GM23338 (cell line): ENCODE results near the gene RPS17. TPM values are rescaled to one million over a fixed set of nuclear protein-coding genes. Genes with fewer than 3 reads are reported as not detected.

ENCODE experiments used
- ATAC-seq: fragments of 200-7000 bp; cut with Tn5 transposase; 3 replicates; pipeline ENCODE4 v1.9.1; 2020
- DNase-seq: peaks from one replicate; pipeline ENCODE4 v3.0.0-alpha.2; 2015; ENCODE audit warnings: low spot score
- H2AFZ ChIP-seq: fragments of 200-600 bp; sonication (generic); 2 replicates; pipeline ENCODE4 v1.8.0; 2016; ENCODE audit warnings: antibody characterized with exemption, mild to moderate bottlenecking, moderate library complexity
- H3F3A ChIP-seq: fragments of 200-600 bp; sonication (generic); replicated peaks from 2 replicates; pipeline ENCODE4 v1.8.0; 2017; ENCODE audit warnings: antibody characterized with exemption, mixed run types, low read depth
- H3K27ac ChIP-seq: fragments of 200-600 bp; sonication (generic); 2 replicates; pipeline ENCODE4 v1.6.1; 2016; ENCODE audit warnings: low read depth
- H3K27me3 ChIP-seq: fragments of 200-600 bp; sonication (generic); 2 replicates; pipeline ENCODE4 v1.8.0; 2016; ENCODE audit warnings: mild to moderate bottlenecking, mixed run types, moderate library complexity; ENCODE audit not compliant: insufficient read depth
- H3K36me3 ChIP-seq: fragments of 200-600 bp; sonication (generic); 2 replicates; pipeline ENCODE4 v1.8.0; 2016; ENCODE audit warnings: mild to moderate bottlenecking; ENCODE audit not compliant: insufficient read depth
- H3K4me1 ChIP-seq: fragments of 200-600 bp; sonication (generic); 2 replicates; pipeline ENCODE4 v1.8.0; 2016; ENCODE audit warnings: mild to moderate bottlenecking, moderate library complexity; ENCODE audit not compliant: insufficient read depth
- H3K4me2 ChIP-seq: fragments of 200-600 bp; sonication (generic); 2 replicates; pipeline ENCODE4 v1.7.1; 2017; ENCODE audit warnings: mixed run types
- H3K4me3 ChIP-seq: fragments of 200-600 bp; sonication (generic); 2 replicates; pipeline ENCODE4 v1.6.1; 2016; ENCODE audit warnings: mixed run types
- H3K79me2 ChIP-seq: fragments of 200-600 bp; sonication (generic); replicated peaks from 2 replicates; pipeline ENCODE4 v1.8.0; 2017; ENCODE audit warnings: mild to moderate bottlenecking; ENCODE audit not compliant: insufficient read depth
- H3K9me2 ChIP-seq: fragments of 200-600 bp; sonication (generic); 2 replicates; pipeline ENCODE4 v1.8.0; 2017; ENCODE audit not compliant: insufficient read depth
- H4K20me1 ChIP-seq: fragments of 200-600 bp; sonication (generic); replicated peaks from 2 replicates; pipeline ENCODE4 v1.8.0; 2017; ENCODE audit warnings: mild to moderate bottlenecking; ENCODE audit not compliant: insufficient read depth
- H3K27ac Mint-ChIP-seq: 2 replicates; pipeline ENCODE4 v1.8.0; 2020; ENCODE audit warnings: inconsistent platforms, mild to moderate bottlenecking, moderate library complexity, mixed read lengths
- H3K27me3 Mint-ChIP-seq: 3 replicates; pipeline ENCODE4 v1.8.0; 2022; ENCODE audit warnings: low read depth, mild to moderate bottlenecking, moderate library complexity, mixed read lengths, inconsistent platforms; ENCODE audit not compliant: insufficient read depth, poor library complexity
- H3K36me3 Mint-ChIP-seq: 3 replicates; pipeline ENCODE4 v1.8.0; 2021; ENCODE audit warnings: low read depth, mild to moderate bottlenecking, inconsistent platforms, moderate library complexity, mixed read lengths
- H3K4me1 Mint-ChIP-seq: 3 replicates; pipeline ENCODE4 v1.8.0; 2020; ENCODE audit warnings: mild to moderate bottlenecking, inconsistent platforms, mixed read lengths
- H3K4me3 Mint-ChIP-seq: 3 replicates; pipeline ENCODE4 v1.8.0; 2021; ENCODE audit warnings: moderate library complexity, mild to moderate bottlenecking, inconsistent platforms, mixed read lengths
- H3K9me3 Mint-ChIP-seq: 3 replicates; pipeline ENCODE4 v1.8.0; 2020; ENCODE audit warnings: moderate library complexity, mild to moderate bottlenecking, inconsistent platforms, mixed read lengths
- ZNF114 ChIP-seq: fragments of 250-450 bp; sonication (Bioruptor Pico); IDR thresholded peaks from 2 replicates; pipeline ENCODE4 v1.5.0; 2020; ENCODE audit warnings: mild to moderate bottlenecking, moderate library complexity
- ZNF331 ChIP-seq: fragments of 250-450 bp; sonication (Bioruptor Pico); IDR thresholded peaks from 2 replicates; pipeline ENCODE4 v1.5.0; 2020; ENCODE audit warnings: low read depth, mild to moderate bottlenecking, moderate library complexity
- polyA plus RNA-seq: library from polyadenylated mRNA; unstranded; fragments of >200 nt; fragmentation: Nextera tagmentation; extraction: Ambion mirVana; gene quantifications from 2 replicates; pipeline ENCODE4 v1.2.1, GENCODE V29; 2016
- total RNA-seq: library from RNA; depleted of rRNA; stranded (reverse); fragments of >200 nt; shearing (Covaris generic); gene quantifications from 2 replicates; pipeline ENCODE4 v1.2.3, GENCODE V29; 2014
- TF ChIP-seq, protein P1 (sequence below): fragments of 250-450 bp; sonication (Bioruptor Pico); IDR thresholded peaks from 2 replicates; pipeline ENCODE4 v1.5.0; 2020; ENCODE audit warnings: mild to moderate bottlenecking, moderate library complexity
- TF ChIP-seq, protein P2 (sequence below): IDR thresholded peaks from 2 replicates; pipeline ENCODE4 v1.6.1; 2016; ENCODE audit warnings: antibody characterized with exemption

RPS17 gene
- total and polyA plus RNA-seq, 2 experiments from 2014 or later = 1,741 to 1,928 TPM

DNA sequence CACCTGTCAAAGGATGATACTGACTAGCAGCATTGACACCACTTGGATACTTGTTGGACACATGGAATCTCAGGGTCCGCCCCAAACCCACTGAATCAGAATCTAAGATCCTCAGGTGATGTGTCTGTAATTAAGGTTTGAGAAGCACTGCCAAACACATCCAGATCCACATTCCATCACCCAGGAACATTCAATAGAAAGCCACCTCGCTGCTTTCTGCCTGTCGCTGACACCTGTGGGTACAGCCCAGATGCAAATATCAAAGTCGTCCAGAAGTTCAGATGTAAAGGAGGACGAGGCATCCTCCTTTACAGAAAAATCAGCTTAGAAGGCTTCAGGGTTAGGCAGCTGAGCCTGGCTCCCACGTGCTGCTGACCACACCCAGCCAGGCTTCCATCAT lies 5.2 kb upstream of the RPS17 start:
- TF ChIP-seq, protein P1, sequence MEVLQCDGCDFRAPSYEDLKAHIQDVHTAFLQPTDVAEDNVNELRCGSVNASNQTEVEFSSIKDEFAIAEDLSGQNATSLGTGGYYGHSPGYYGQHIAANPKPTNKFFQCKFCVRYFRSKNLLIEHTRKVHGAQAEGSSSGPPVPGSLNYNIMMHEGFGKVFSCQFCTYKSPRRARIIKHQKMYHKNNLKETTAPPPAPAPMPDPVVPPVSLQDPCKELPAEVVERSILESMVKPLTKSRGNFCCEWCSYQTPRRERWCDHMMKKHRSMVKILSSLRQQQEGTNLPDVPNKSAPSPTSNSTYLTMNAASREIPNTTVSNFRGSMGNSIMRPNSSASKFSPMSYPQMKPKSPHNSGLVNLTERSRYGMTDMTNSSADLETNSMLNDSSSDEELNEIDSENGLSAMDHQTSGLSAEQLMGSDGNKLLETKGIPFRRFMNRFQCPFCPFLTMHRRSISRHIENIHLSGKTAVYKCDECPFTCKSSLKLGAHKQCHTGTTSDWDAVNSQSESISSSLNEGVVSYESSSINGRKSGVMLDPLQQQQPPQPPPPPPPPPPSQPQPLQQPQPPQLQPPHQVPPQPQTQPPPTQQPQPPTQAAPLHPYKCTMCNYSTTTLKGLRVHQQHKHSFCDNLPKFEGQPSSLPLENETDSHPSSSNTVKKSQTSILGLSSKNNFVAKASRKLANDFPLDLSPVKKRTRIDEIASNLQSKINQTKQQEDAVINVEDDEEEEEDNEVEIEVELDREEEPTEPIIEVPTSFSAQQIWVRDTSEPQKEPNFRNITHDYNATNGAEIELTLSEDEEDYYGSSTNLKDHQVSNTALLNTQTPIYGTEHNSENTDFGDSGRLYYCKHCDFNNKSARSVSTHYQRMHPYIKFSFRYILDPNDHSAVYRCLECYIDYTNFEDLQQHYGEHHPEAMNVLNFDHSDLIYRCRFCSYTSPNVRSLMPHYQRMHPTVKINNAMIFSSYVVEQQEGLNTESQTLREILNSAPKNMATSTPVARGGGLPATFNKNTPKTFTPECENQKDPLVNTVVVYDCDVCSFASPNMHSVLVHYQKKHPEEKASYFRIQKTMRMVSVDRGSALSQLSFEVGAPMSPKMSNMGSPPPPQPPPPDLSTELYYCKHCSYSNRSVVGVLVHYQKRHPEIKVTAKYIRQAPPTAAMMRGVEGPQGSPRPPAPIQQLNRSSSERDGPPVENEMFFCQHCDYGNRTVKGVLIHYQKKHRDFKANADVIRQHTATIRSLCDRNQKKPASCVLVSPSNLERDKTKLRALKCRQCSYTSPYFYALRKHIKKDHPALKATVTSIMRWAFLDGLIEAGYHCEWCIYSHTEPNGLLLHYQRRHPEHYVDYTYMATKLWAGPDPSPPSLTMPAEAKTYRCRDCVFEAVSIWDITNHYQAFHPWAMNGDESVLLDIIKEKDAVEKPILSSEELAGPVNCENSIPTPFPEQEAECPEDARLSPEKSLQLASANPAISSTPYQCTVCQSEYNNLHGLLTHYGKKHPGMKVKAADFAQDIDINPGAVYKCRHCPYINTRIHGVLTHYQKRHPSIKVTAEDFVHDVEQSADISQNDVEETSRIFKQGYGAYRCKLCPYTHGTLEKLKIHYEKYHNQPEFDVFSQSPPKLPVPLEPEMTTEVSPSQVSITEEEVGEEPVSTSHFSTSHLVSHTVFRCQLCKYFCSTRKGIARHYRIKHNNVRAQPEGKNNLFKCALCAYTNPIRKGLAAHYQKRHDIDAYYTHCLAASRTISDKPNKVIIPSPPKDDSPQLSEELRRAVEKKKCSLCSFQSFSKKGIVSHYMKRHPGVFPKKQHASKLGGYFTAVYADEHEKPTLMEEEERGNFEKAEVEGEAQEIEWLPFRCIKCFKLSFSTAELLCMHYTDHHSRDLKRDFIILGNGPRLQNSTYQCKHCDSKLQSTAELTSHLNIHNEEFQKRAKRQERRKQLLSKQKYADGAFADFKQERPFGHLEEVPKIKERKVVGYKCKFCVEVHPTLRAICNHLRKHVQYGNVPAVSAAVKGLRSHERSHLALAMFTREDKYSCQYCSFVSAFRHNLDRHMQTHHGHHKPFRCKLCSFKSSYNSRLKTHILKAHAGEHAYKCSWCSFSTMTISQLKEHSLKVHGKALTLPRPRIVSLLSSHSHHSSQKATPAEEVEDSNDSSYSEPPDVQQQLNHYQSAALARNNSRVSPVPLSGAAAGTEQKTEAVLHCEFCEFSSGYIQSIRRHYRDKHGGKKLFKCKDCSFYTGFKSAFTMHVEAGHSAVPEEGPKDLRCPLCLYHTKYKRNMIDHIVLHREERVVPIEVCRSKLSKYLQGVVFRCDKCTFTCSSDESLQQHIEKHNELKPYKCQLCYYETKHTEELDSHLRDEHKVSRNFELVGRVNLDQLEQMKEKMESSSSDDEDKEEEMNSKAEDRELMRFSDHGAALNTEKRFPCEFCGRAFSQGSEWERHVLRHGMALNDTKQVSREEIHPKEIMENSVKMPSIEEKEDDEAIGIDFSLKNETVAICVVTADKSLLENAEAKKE (CRISPR knock-in tag) = no peak
- TF ChIP-seq, protein P2, sequence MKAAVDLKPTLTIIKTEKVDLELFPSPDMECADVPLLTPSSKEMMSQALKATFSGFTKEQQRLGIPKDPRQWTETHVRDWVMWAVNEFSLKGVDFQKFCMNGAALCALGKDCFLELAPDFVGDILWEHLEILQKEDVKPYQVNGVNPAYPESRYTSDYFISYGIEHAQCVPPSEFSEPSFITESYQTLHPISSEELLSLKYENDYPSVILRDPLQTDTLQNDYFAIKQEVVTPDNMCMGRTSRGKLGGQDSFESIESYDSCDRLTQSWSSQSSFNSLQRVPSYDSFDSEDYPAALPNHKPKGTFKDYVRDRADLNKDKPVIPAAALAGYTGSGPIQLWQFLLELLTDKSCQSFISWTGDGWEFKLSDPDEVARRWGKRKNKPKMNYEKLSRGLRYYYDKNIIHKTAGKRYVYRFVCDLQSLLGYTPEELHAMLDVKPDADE = no peak
- Histone ChIP-seq H3K79me2 (no peaks in the 10 kb centered on the region), H3F3A (0 out of 2 replicates have a peak, but pooled peaks cover 6% of the 10 kb centered on the region), H3K36me3 (no peaks in the 10 kb centered on the region), H3K27ac (no peak overlapping the region), H3K4me2 (no peak overlapping the region), H3K27me3 (no peaks in the 10 kb centered on the region), H3K9me2 (no peaks in the 10 kb centered on the region; the same call in 1 of the 2 replicates), H2AFZ (no peak overlapping the region), H3K4me3 (no peak overlapping the region), H4K20me1 (no peaks in the 10 kb centered on the region), H3K4me1 (peaks cover 20% of the 10 kb centered on the region)
- H3K4me1 Mint-ChIP-seq = peaks cover 21% of the 10 kb centered on the region
- no peak for ATAC-seq
- H3K27ac Mint-ChIP-seq = no peak overlapping the region
- H3K9me3 Mint-ChIP-seq = no peaks in the 10 kb centered on the region
- no peak overlapping the region for H3K4me3 Mint-ChIP-seq
- peaks cover 4% of the 10 kb centered on the region; the same call in 1 of the 3 replicates for H3K36me3 Mint-ChIP-seq
- H3K27me3 Mint-ChIP-seq = peaks cover 19% of the 10 kb centered on the region
- DNase-seq = no peak

DNA sequence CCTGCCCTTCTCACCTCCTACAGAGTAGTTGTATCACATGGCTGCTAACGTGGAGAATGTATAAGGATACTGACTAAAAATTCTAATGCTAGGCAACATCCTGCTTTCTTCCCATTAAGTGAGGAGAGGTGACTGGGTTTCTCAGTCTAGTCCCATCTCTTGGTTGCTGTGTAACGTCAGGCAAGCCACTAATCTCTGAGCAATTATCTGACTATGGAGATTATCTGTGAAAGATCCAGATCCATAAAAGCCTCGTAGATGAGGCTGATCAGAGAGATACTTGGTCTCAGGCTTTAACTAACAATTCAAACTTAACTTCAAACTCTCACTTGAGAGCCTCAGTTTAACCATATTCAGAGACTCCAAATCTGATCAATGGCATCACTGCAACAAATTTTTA lies 4.7 kb upstream of the RPS17 start:
- no peaks in the 10 kb centered on the region for H3K36me3 ChIP-seq
- H2AFZ ChIP-seq = no peak overlapping the region
- H3K4me2 ChIP-seq = no peak overlapping the region
- Mint-ChIP-seq H3K27me3 (peaks cover 19% of the 10 kb centered on the region), H3K9me3 (no peaks in the 10 kb centered on the region), H3K4me3 (no peak overlapping the region), H3K4me1 (peaks cover 20% of the 10 kb centered on the region), H3K27ac (no peak overlapping the region), H3K36me3 (peaks cover 8% of the 10 kb centered on the region)
- no peaks in the 10 kb centered on the region; the same call in 1 of the 2 replicates for H3K9me2 ChIP-seq
- H3K27me3 ChIP-seq = no peaks in the 10 kb centered on the region
- 0 out of 2 replicates have a peak, but pooled peaks cover 6% of the 10 kb centered on the region for H3F3A ChIP-seq
- ATAC-seq (no peak), DNase-seq (no peak)
- no peak for TF ChIP-seq ZNF114 (CRISPR knock-in tag)
- TF ChIP-seq ZNF331 (CRISPR knock-in tag) = no peak
- no peak overlapping the region for H3K4me3 ChIP-seq
- H3K4me1 ChIP-seq = peaks cover 20% of the 10 kb centered on the region
- H3K27ac ChIP-seq = no peak overlapping the region
- peaks cover 3% of the 10 kb centered on the region for H3K79me2 ChIP-seq
- H4K20me1 ChIP-seq = no peaks in the 10 kb centered on the region
